Activated T-helper 1 cell treated with anti-CD3 and anti-CD28 coated beads, Interleukin-12 subunit alpha, Interleukin-12 subunit beta, Interleukin-2, Interleukin-4 antibody, amounts not matched to agents 30 ng/mL and 10 ng/mL and 1 ng/mL, durations not matched to agents 14 hours and 24 hours and 36 hours (primary cell): Measurements from ENCODE around the gene SIPA1L3. TPM values are rescaled to one million over a fixed set of nuclear protein-coding genes. Genes with fewer than 3 reads are reported as not detected.
A peak's percentile ranks its signal among the peaks of the same experiment; 100 is the strongest.

Source experiments
- DNase-seq: peaks from one replicate; pipeline ENCODE4 v3.0.0; 2021; ENCODE audit warnings: low spot score
- H3K27ac Mint-ChIP-seq: one replicate; pipeline ENCODE4 v1.8.0; 2021; ENCODE audit warnings: mild to moderate bottlenecking, mixed read lengths
- H3K27me3 Mint-ChIP-seq: one replicate; pipeline ENCODE4 v1.8.0; 2022; ENCODE audit warnings: mild to moderate bottlenecking, moderate library complexity, mixed read lengths; ENCODE audit not compliant: insufficient read depth
- H3K36me3 Mint-ChIP-seq: one replicate; pipeline ENCODE4 v1.8.0; 2021; ENCODE audit warnings: low read depth, mixed read lengths
- H3K4me1 Mint-ChIP-seq: one replicate; pipeline ENCODE4 v1.8.0; 2021; ENCODE audit warnings: low read depth, mixed read lengths
- H3K4me3 Mint-ChIP-seq: one replicate; pipeline ENCODE4 v1.8.0; 2021; ENCODE audit warnings: mild to moderate bottlenecking, moderate library complexity, mixed read lengths
- H3K9me3 Mint-ChIP-seq: one replicate; pipeline ENCODE4 v1.8.0; 2021; ENCODE audit warnings: mixed read lengths
- intact Hi-C: fragments of 100-400 bp; cut with micrococcal nuclease; formaldehyde crosslinking; loops from one replicate; pipeline ENCODE4 v1.15.1; 2024
- total RNA-seq: library from RNA; stranded (reverse); gene quantifications from 2 replicates; pipeline ENCODE4 v1.2.3, GENCODE V29; 2022

The SIPA1L3 gene
- total RNA-seq, 1 donor from 2014 or later, result 16.7 TPM

GRCh38 chr19:38204096-38204495 lies 297.1 kb downstream of the SIPA1L3 start:
- H3K9me3 Mint-ChIP-seq, result no peaks in the 10 kb centered on the region
- H3K36me3 Mint-ChIP-seq, result no peaks in the 10 kb centered on the region
- H3K27ac Mint-ChIP-seq, result no peak overlapping the region
- H3K4me3 Mint-ChIP-seq, result no peak overlapping the region
- no peaks in the 10 kb centered on the region for H3K4me1 Mint-ChIP-seq
- H3K27me3 Mint-ChIP-seq, result peaks cover 10% of the 10 kb centered on the region
- DNase-seq, result no peak
- intact Hi-C loops, result no loop called here

GRCh38 chr19:38204728-38205127 lies 297.7 kb downstream of the SIPA1L3 start:
- DNase-seq, result no peak
- intact Hi-C loops, result no loop called here
- Mint-ChIP-seq H3K27me3 (peaks cover 16% of the 10 kb centered on the region), H3K36me3 (peaks cover under 1% of the 10 kb centered on the region), H3K27ac (no peak overlapping the region), H3K9me3 (no peaks in the 10 kb centered on the region), H3K4me3 (no peak overlapping the region), H3K4me1 (peaks cover under 1% of the 10 kb centered on the region)

- Mint-ChIP-seq H3K27ac (no peak overlapping the region), H3K27me3 (peaks cover 30% of the 10 kb centered on the region), H3K4me1 (peaks cover 7% of the 10 kb centered on the region), H3K4me3 (no peak overlapping the region), H3K9me3 (no peaks in the 10 kb centered on the region), H3K36me3 (peaks cover 2% of the 10 kb centered on the region)
- intact Hi-C loops, result no loop called here
- no peak for DNase-seq
These were observed 299.2 kb downstream of the SIPA1L3 start for GRCh38 chr19:38206006-38206745.

GRCh38 chr19:38206928-38207327 lies 299.9 kb downstream of the SIPA1L3 start:
- Mint-ChIP-seq H3K36me3 (peaks cover 2% of the 10 kb centered on the region), H3K27me3 (peaks cover 30% of the 10 kb centered on the region), H3K4me3 (no peak overlapping the region), H3K4me1 (peaks cover 7% of the 10 kb centered on the region), H3K27ac (no peak overlapping the region), H3K9me3 (no peaks in the 10 kb centered on the region)
- DNase-seq, result no peak
- intact Hi-C loops, result no loop called here

- peaks cover 34% of the 10 kb centered on the region for H3K27me3 Mint-ChIP-seq
- H3K9me3 Mint-ChIP-seq, result no peaks in the 10 kb centered on the region
- peaks cover 2% of the 10 kb centered on the region for H3K36me3 Mint-ChIP-seq
- no peak overlapping the region for H3K27ac Mint-ChIP-seq
- H3K4me1 Mint-ChIP-seq, result peaks cover 7% of the 10 kb centered on the region
- intact Hi-C loops, result no loop called here
- no peak for DNase-seq
- H3K4me3 Mint-ChIP-seq, result no peak overlapping the region
These were observed 300.5 kb downstream of the SIPA1L3 start for GRCh38 chr19:38207543-38207942.

- Mint-ChIP-seq H3K27ac (no peak overlapping the region), H3K4me3 (no peak overlapping the region), H3K36me3 (peaks cover 2% of the 10 kb centered on the region), H3K27me3 (peaks cover 42% of the 10 kb centered on the region), H3K9me3 (no peaks in the 10 kb centered on the region), H3K4me1 (peaks cover 7% of the 10 kb centered on the region)
- no peak for DNase-seq
- intact Hi-C loops, result no loop called here
These were observed 301.6 kb downstream of the SIPA1L3 start for GRCh38 chr19:38208571-38208970.

GRCh38 chr19:38209152-38209551 lies 302.1 kb downstream of the SIPA1L3 start:
- no peak for DNase-seq
- Mint-ChIP-seq H3K4me3 (no peak overlapping the region), H3K4me1 (peaks cover 13% of the 10 kb centered on the region), H3K27me3 (peaks cover 46% of the 10 kb centered on the region), H3K36me3 (peaks cover 2% of the 10 kb centered on the region), H3K9me3 (no peaks in the 10 kb centered on the region), H3K27ac (no peak overlapping the region)
- intact Hi-C loops, result no loop called here

- intact Hi-C loops, result no loop called here
- no peaks in the 10 kb centered on the region for H3K9me3 Mint-ChIP-seq
- peaks cover 17% of the 10 kb centered on the region for H3K4me1 Mint-ChIP-seq
- no peak for DNase-seq
- H3K36me3 Mint-ChIP-seq, result peaks cover 2% of the 10 kb centered on the region
- no peak overlapping the region for H3K4me3 Mint-ChIP-seq
- H3K27me3 Mint-ChIP-seq, result peaks cover 52% of the 10 kb centered on the region
- H3K27ac Mint-ChIP-seq, result no peak overlapping the region
These were observed 302.9 kb downstream of the SIPA1L3 start for GRCh38 chr19:38209671-38210457.

GRCh38 chr19:38210458-38210987 lies 303.5 kb downstream of the SIPA1L3 start:
- peaks cover 17% of the 10 kb centered on the region for H3K4me1 Mint-ChIP-seq
- no peaks in the 10 kb centered on the region for H3K9me3 Mint-ChIP-seq
- no peak overlapping the region for H3K4me3 Mint-ChIP-seq
- intact Hi-C loops, result no loop called here
- peaks cover 2% of the 10 kb centered on the region for H3K36me3 Mint-ChIP-seq
- peaks cover 52% of the 10 kb centered on the region for H3K27me3 Mint-ChIP-seq
- no peak overlapping the region for H3K27ac Mint-ChIP-seq
- DNase-seq, result no peak

- Mint-ChIP-seq H3K36me3 (peaks cover 2% of the 10 kb centered on the region), H3K27me3 (peaks cover 54% of the 10 kb centered on the region), H3K27ac (no peak overlapping the region), H3K4me1 (peaks cover 17% of the 10 kb centered on the region), H3K9me3 (no peaks in the 10 kb centered on the region), H3K4me3 (no peak overlapping the region)
- intact Hi-C loops, result no loop called here
- no peak for DNase-seq
These were observed 304.2 kb downstream of the SIPA1L3 start for GRCh38 chr19:38211151-38211591.

GRCh38 chr19:38211766-38212165 lies 304.8 kb downstream of the SIPA1L3 start:
- intact Hi-C loops, result no loop called here
- Mint-ChIP-seq H3K4me3 (no peak overlapping the region), H3K36me3 (peaks cover 2% of the 10 kb centered on the region), H3K9me3 (no peaks in the 10 kb centered on the region), H3K27me3 (peaks cover 54% of the 10 kb centered on the region), H3K27ac (no peak overlapping the region), H3K4me1 (peaks cover 17% of the 10 kb centered on the region)
- DNase-seq, result no peak

- DNase-seq, result no peak
- peaks cover 51% of the 10 kb centered on the region for H3K27me3 Mint-ChIP-seq
- H3K4me1 Mint-ChIP-seq, result peaks cover 17% of the 10 kb centered on the region
- H3K36me3 Mint-ChIP-seq, result peaks cover 2% of the 10 kb centered on the region
- intact Hi-C loops, result no loop called here
- peak overlapping the region; percentile 90 for H3K27ac Mint-ChIP-seq
- no peak overlapping the region for H3K4me3 Mint-ChIP-seq
- H3K9me3 Mint-ChIP-seq, result no peaks in the 10 kb centered on the region
These were observed 306.5 kb downstream of the SIPA1L3 start for GRCh38 chr19:38213469-38213868.
